ENCODE measurements around the gene FHL2.
"Not testable (repeated sequence)": the region's sequence is repeated elsewhere in the genome, so short reads cannot be mapped to it uniquely, and the experiment has no call there.

Gene FHL2

DNA sequence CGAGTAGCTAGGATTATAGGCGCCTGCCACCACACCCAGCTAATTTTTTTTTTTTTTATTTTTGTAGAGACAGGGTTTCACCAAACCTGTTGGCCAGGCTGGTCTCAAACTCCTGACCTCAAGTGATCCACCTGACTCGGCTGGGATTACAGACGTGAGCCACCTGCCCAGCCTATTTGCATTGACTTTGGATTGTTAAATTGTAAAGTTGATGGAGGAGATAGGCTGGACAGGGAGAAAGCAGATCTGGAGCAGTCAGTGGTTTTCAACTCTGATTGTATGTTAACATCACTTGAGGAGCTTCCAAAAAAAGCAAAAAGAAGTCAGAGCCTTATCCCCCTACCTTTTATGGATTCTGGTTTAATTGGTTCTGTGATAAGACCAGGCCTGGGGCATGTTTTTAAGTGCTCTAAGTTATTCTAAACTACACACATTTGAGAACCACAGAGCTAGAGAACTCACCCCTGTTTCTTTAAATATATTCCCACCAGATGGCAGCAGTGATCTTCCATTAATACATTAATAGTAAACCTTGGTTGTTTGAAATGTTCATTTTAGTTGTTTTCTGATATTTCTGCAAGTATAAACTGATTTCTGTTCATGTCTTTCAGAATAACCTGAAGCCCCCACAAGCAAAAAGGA is 54.0 kb downstream of the FHL2 start:
- DNase-seq (ENCODE audit: low read depth, low spot score), result no peak

DNA sequence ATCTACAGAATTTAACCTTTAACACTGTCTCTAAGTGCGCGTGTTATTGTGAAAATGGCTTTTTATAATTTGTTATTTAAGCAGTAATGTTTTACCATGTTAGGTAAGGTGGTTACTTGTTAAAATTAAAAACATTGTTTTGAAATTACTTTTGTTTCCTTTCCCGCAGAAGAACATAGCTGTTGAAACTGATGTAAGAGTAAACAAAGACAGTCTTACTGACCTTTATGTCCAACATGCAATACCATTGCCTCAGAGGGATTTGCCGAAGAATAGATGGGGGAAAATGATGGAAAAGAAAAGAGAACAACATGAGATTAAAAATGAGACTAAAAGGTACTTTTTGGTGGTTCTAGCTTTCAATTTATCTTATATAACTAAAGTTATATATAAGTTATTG is 59.4 kb downstream of the FHL2 start:
- DNase-seq (ENCODE audit: low read depth, low spot score), result no peak

DNA sequence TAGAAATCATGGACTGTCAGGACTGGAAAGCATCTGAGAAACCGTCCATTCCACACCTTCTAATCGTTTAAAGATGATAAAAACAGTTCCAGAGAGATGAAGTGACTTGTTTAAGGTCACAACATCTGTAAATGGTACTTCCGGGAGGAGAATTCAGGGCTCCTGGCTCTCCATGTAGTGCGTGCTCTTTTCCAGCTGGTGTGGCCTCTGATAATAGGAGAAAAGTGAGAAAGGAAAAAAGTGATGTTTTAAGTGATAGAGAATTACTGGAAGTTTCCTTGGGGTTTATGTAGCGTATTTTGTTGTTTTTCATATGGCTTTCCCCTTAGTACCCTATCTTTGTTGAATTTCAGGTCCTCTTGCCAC is 60.8 kb downstream of the FHL2 start:
- DNase-seq (ENCODE audit: low read depth, low spot score), result no peak

DNA sequence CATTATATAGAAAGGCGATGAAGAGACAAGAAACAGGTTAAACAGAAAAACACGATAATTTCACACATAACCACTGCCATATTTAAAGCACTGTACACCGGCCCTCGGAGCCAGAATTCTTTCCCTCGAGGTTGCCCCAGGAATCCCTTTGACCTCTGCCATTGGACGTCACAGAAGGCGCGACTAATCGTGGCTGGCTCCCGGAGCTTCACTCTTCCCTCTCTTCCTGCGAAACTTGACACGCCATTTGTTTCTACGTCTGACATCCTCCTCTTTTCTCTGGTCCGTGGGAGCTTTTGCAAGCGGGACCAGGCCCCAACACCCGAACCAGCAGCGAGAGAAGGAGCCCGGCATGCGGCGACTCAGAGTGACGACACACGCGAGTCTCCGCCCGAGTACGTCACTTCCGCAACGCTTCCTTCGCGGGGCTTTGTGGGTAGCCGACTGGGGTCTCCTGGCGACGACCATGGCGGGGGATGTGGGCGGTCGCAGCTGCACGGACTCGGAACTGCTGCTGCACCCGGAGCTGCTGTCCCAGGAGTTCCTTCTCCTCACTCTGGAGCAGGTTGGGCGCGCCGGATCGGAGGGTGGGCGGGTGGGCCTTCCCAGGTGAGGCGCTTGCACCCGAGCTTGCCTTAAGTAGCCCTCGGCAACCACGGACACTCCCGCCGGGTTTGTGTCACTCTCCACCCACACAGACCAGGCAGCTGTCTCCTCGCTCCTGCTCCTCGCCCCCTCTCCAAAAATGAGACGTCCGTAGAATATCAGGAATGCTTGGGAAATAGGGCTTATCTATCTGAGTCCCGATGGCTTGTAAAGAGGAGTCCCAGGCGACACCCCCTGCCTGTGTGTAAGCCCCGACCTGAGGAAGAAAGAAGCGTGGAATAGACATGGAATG is 61.5 kb downstream of the FHL2 start, which contains the start of gene C2orf49:
Gene C2orf49 (plus strand): TSS at position 419 of the 898 bp plus-strand sequence. CDS start 48 bp downstream, at position 467.
- peak; percentile 68 for DNase-seq (ENCODE audit: low read depth, low spot score)

DNA sequence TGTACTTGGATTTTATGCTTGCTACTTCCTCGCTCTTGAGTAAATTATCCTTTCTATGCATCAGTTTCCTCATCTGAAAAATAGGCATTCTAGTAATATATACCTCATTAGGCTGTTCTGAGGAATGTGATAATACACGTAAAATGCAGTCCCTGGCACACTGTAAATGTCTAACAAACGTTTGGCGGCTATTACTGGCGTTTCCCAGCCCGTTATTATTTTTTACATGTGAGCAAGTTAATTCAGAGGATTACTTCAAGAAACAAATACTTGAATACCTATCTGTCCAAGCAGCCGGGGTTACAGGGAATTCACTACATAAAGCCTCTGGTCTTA is 62.1 kb downstream of the FHL2 start:
- DNase-seq (ENCODE audit: low read depth, low spot score), result no peak

DNA sequence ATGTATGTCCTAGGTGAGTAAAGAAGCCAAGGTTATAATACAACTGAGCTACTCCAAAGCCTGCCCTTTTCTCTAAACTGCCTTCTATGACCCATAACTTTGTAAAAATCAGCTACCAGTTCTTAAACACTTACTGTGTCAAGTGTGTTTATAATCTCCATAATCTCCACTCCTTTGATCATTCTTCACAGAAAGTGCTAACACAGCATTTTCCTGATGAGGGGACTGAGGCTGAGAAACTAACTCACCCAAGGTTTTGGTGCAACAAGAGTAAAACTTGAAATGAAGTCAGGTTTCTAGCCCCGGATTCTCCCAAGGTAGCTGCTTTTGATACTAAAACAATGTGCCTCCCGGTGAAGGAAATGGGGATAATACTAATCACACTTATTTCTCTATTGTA is 63.4 kb downstream of the FHL2 start:
- no peak for DNase-seq (ENCODE audit: low read depth, low spot score)

DNA sequence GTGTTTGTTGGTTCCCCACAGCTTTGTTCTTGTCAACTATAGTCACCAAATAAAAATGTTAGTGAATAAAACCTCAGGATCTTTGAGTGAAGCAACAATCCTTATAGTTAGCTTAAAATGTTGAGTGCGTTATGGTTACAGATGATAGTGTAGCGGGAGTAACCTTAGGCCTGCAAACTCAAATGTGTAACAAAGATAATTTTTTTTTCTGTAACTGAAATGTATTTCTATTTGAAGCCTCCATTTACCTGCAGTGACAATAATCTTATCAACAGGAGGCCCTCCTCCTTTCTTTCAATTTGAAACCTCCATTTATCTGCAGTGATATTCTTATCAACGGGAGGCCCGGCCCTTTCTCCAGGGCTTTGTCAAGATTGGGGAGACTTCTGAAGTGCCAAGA is 64.6 kb downstream of the FHL2 start:
- no peak for DNase-seq (ENCODE audit: low read depth, low spot score)

- DNase-seq (ENCODE audit: low read depth, low spot score), result no peak
Observed at GRCh38 chr2:105330681-105331375, 68.0 kb downstream of the FHL2 start.

DNA sequence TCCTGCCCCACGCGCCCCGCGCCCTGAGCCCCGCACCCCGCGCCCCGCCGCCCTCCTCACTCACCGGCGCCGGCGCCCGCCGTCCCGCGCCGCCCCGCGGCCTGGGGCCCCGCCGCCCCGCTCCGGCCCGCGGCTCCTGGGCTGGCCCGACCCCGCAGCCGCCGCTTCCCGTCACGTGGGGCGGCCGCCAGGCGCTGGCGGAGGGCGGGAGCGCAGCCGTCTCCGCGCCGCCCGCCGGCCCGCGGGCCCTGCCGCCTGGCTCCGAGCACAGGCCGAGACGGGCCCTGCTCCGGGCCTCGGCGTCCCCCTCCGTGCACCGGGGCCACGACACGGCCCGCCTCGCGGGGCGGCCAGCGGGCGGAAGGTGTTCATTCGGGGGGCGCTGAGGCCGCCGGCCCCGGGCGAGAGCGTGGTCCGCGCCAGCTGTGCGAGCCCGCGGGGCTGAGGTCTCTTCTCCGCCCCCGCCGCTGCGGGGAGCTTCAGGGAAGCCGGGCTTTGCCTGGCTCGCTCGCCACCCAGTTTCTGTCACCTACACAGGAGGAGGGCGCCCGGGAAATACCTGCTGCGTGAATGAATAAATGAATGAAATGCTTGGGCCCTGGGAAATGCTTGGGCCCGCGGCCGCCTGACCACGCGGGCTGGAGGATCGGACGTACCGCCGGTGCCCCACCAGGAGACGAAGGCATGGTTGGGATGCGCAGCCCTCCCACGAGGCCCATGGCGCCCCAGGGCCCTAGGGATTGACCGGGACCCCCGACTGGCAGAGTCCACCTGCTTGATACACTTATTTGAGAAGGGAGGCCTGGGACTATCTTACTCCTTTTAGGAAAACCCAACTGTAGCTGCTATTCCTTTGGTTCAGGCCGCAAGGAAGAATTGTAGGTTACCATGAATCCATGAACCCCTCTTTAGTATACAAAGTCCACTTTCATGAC is 69.0 kb downstream of the FHL2 start, which contains the start of gene TGFBRAP1:
Gene TGFBRAP1 (minus strand): TSS at position 175 of the 935 bp plus-strand sequence. CDS start 21,434 bp downstream, outside the sequence.
- DNase-seq (ENCODE audit: low read depth, low spot score), result no peak

GRCh38 chr2:105329197-105329554 is 69.7 kb downstream of the FHL2 start:
- DNase-seq (ENCODE audit: low read depth, low spot score), result no peak

DNA sequence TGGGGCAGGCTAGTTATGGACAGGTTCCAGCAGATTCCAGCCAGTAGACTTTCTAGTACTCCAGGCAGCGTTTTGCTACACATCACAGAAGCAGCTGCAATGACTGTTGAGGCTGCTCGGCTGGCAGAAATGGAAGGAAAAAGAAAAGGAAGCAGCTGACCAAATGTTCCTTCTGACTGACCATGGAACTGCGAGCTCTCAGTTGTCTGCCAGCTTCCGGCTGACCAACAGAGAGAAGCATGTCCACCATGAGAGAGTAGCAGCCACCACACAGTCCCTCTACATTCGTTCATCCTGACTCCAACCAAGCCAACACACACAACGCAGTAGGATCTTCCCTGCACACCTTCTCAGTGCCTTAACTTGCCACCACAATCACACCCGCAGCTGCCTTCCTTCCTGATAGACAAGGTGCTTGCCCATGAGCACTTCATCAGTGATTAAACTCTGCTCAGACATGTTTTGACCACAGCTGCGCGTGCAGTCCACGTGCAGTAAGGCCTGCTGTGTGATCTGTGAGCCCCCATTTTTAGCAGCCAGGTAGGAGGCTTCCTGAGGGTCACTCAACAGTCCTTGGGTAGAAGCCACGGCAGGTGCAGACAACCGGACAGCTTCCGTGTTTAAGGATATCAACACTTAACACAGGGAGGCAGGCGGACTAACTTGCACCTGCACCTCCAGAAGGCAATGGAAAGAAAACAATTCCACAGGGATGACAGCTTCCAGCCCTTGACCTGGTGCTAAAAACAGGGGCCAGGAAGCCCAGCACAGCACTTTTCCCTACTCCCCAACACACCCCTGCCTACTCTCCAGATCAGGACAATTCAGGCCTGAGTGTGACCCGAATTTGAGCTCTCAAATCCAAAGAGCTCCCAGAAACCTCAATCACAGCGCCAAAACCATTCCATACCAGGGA is 70.3 kb downstream of the FHL2 start:
- no peak for DNase-seq (ENCODE audit: low read depth, low spot score)

DNA sequence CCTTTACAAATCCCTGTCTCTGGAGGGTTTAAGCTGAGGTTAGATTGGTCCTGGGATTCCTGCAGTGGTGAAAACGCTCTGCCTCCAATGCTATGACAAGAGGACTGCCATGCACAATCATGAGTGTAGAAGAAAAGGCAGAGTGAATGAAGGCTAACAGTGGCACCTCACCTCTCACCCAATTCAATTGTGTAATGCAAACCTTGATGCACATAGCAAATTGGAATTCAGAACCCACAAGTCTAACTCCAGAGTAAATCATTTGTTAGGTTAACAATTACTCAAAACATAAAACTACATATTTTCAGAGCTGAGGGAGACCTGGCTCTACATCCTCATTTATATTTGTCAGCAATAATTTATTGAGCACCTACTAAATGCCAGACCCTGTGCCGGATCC is 71.2 kb downstream of the FHL2 start:
- no peak for DNase-seq (ENCODE audit: low read depth, low spot score)

DNA sequence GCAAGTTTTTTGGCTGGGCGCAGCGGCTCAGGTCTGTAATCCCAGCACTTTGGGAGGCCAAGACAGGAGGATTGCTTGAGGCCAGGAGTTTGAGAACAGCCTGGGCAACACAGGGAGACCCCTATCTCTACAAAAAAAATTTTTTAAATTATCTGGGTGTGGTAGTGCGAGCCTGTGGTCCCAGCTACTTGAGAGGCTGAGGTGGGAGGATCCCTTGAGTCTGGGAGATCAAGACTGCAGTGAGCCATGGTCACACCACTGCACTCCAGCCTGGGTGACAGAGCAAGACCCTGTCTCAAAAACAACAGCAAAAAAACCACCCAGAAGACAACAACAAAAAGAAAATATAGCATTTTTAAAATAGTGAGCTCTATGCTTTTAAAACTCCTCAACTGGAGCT is 71.6 kb downstream of the FHL2 start:
- DNase-seq (ENCODE audit: low read depth, low spot score), result not testable (repeated sequence)

DNA sequence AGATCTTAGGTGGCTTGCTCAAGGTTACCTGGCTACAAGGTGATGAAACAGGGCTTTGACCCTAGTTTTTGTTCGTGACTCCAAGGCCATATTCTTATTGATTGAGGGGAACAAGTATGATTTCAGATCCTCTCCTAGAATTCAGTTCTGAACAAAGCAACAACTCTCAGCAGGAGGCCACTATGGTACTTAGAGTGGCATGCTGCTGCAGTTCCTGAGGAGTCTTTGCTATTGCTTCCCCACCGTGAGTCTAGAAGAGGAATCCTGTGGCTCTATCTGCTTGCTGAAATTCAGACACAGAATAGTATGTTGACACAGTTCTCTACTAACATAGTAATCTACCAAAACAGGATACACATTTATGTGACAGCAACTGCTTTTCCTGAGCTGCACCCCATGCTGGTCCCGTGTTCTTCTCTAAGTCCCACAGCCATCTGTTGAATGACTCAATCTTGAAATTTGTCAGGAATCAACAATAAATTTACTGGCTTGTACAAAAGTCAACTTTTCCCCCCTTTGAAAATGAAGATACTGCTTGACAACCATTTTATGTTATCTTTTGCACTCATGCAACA is 73.4 kb downstream of the FHL2 start:
- no peak for DNase-seq (ENCODE audit: low read depth, low spot score)

DNA sequence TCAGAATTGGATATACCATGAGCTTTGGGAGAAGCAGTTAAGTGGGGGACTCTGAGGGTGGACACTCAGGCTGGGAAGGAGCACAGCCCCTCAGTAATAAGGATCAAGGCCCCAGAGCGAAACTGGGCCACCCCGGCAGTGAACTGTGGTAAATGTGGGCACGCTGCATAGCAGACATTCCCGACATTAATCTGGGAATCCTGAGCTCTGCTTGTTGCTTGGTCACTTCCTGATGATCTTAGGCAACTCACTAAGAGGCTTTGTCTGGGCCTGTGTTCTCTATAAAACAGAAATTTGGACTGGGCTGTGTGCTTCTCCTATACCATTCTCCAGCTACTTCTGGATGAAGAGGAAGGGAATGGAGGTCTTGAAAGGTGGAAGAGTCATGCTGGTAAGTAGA is 74.1 kb downstream of the FHL2 start:
- no peak for DNase-seq (ENCODE audit: low read depth, low spot score)

DNA sequence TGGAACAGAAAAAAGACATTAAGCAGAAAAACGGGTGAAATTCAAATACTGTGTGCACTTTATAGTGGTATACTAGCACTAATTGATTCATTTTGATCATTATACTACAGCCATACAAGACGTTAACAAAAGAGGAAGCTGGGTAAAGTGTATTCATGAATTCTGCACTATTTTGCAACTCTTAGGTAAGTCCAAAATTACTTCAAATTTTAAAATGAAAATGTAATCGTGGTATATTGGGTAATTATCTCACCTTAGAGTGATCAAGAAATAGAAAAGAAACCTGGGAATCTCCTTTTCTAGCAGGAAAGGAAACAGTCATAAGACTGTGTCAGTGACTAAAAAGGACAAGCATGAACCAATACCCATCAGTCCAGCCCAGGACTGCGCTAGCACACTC is 74.8 kb downstream of the FHL2 start:
- no peak for DNase-seq (ENCODE audit: low read depth, low spot score)

- no peak for DNase-seq (ENCODE audit: low read depth, low spot score)
Observed at GRCh38 chr2:105323111-105323510, 75.7 kb downstream of the FHL2 start.

DNA sequence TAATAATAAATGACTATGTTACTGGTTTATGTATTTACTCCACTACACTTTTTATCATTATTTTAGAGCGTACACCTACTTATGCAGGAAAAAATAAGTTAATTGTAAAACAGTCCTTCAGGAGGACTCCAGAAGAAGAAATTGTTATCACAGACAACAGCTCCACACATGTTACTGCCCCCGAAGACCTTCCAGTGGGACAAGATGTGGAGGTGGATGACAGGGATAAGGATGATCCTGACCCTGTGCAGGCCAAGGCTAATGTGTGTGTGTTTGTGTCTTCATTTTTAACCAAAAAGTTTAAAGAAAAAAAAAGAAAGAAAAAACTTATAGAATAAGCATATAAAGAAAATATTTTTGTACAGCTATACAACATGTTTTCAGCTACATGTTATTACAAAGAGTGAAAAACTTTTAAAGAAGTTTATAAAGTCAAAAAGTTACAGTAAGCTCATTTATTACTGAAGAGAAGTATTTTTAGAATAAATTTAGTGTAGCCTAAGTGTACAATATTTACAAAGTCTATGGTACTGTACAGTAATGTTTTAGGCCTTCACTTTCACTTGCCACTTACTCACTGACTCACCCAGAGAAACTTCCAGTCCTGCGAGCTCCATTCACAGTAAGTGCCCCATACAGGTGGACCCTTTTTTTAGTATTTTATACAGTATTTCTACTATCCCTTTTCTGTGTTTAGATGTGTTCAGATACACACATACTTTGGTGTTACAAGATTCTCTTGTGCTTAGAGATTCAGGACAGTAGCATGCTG is 76.8 kb downstream of the FHL2 start:
- DNase-seq (ENCODE audit: low read depth, low spot score), result no peak

DNA sequence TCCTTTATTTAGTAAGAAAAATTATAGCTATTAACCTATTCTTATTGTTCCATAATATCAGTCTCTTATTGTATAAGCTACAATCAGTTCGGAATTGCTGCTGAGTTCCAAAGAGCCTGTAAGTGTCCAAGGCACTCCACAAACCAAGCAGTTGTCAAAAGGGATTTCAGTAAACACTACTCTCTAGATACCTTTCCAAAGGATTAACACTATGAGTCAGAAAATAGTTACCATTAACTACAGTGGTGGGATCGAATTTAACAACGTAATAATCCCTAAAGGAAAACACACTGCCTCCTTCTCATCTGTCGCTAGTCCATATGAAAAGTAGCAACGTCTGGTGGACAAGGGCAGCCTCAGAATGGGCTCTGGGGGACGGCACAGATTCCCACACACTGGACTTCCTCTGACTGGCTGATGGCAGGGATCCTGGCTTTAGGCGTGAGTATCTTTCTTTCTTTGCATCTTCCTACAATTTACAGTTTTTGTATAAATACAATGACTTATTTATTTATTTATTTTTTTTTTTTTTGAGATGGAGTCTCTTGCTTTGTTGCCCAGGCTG is 78.1 kb downstream of the FHL2 start:
- DNase-seq (ENCODE audit: low read depth, low spot score), result no peak

Measured in iPS DF 19.7 (cell line).